Gastrocnemius medialis (tissue), 4 donors: ENCODE measurements around the gene PIK3C3. TPM values are rescaled to one million over a fixed set of nuclear protein-coding genes. Genes with fewer than 3 reads are reported as not detected.
A peak's percentile ranks its signal among the peaks of the same experiment; 100 is the strongest.

Experiments
- ATAC-seq, 2 donors: fragments of 150-250 bp; one replicate each; pipeline ENCODE4 v1.9.1; 2016
- DNase-seq, 2 donors: peaks; one replicate each; pipeline ENCODE4 v3.0.0-alpha.2; 2019
- H3K27ac ChIP-seq, 4 donors: fragments of 200-600 bp; sonication (generic); 1 replicate in 1 of 4; 2 replicates in 3 of 4; pipeline ENCODE4 v1.5.1; 2016 to 2018; ENCODE audit warnings: mild to moderate bottlenecking in 2 of 4, moderate library complexity in 1 of 4
- H3K27me3 ChIP-seq, 3 donors: fragments of 200-600 bp; sonication (generic) in 2 of 3; 1 replicate in 1 of 3; 2 replicates in 2 of 3; pipeline versions ENCODE4 v1.5.1 to v1.6.0; 2016 to 2019; ENCODE audit warnings: mild to moderate bottlenecking in 1 of 3, moderate library complexity in 1 of 3
- H3K36me3 ChIP-seq, 2 donors: fragments of 200-600 bp; sonication (generic) in 1 of 2; one replicate each; pipeline ENCODE4 v1.5.1; 2017 to 2018
- H3K4me1 ChIP-seq, 2 donors: fragments of 200-600 bp; sonication (generic) in 1 of 2; one replicate each; pipeline ENCODE4 v1.5.1; 2016 to 2017; ENCODE audit warnings: mild to moderate bottlenecking in 2 of 2
- H3K4me3 ChIP-seq, 4 donors: fragments of 200-600 bp; sonication (generic) in 3 of 4; 1 replicate in 1 of 4; 2 replicates in 3 of 4; pipeline ENCODE4 v1.5.1; 2016 to 2019; ENCODE audit warnings: mild to moderate bottlenecking in 2 of 4
- H3K9me3 ChIP-seq, 3 donors: fragments of 200-600 bp; sonication (generic) in 2 of 3; 1 replicate in 1 of 3; 2 replicates in 2 of 3; pipeline ENCODE4 v1.5.1; 2016 to 2019
- CTCF ChIP-seq, 5 experiments: fragments of 450-650 bp in 3 of 5; fragments of 200-600 bp in 2 of 5; sonication (generic) in 2 of 5; IDR thresholded peaks in 4 of 5; conservative IDR thresholded peaks in 1 of 5; 1 replicate in 4 of 5; 2 replicates in 1 of 5; pipeline ENCODE4 v1.5.1; 2016 to 2019; ENCODE audit warnings: antibody characterized with exemption in 5 of 5, mild to moderate bottlenecking in 3 of 5, moderate library complexity in 3 of 5
- POLR2A ChIP-seq, 2 donors: fragments of 450-650 bp; IDR thresholded peaks; one replicate each; pipeline ENCODE4 v1.6.1; 2017; ENCODE audit warnings: antibody characterized with exemption in 2 of 2, mild to moderate bottlenecking in 2 of 2, moderate library complexity in 2 of 2
- in situ Hi-C, 4 donors: fragments of 200-750 bp; cut with MboI; loops; one replicate each; pipeline versions ENCODE4 v1.15.0 to v1.8.0; 2017; ENCODE audit warnings: low sequenced_read_pairs in 4 of 4
- intact Hi-C: fragments of 100-400 bp; cut with DNase I; formaldehyde crosslinking; loops from one replicate; pipeline ENCODE4 v1.15.1; 2023; ENCODE audit warnings: low total_unique reads
- total RNA-seq, 4 donors: library from RNA; depleted of rRNA; stranded (reverse); fragments of >200 nt; gene quantifications; one replicate each; pipeline versions ENCODE4 v1.1.0 to v1.2.3, GENCODE V29; 2016

PIK3C3 gene
- total RNA-seq, 4 donors from 2014 or later, result 21.7 to 38.6 (median 29.6) TPM

- H3K4me3 ChIP-seq, result no peak overlapping the region
- ATAC-seq (no peak), DNase-seq (no peak)
- H3K27ac ChIP-seq, result no peak overlapping the region
- intact Hi-C loops (no loop called here), in situ Hi-C loops (no loop called here)
- peaks cover 0 to 32% of the 10 kb centered on the region in 2 donors for H3K36me3 ChIP-seq
- peak in 3 of 5 experiments; percentile 19 to 57 (median 45) for TF ChIP-seq CTCF (IDR thresholded peaks at IDR 0.05 in 4 of 5, conservative IDR thresholded peaks at IDR 0.05 in 1 of 5)
- no peak for TF ChIP-seq POLR2A (IDR thresholded peaks at IDR 0.05)
- H3K4me1 ChIP-seq, result no peaks in the 10 kb centered on the region
- no peaks in the 10 kb centered on the region for H3K9me3 ChIP-seq
- H3K27me3 ChIP-seq, result no peaks in the 10 kb centered on the region
Measured at GRCh38 chr18:42028247-42028832, 73.3 kb downstream of the PIK3C3 start.

GRCh38 chr18:42029092-42029491, 74.1 kb downstream of the PIK3C3 start:
- in situ Hi-C loops (no loop called here), intact Hi-C loops (no loop called here)
- DNase-seq (no peak), ATAC-seq (no peak)
- no peaks in the 10 kb centered on the region for H3K4me1 ChIP-seq
- peaks cover 0 to 39% of the 10 kb centered on the region in 2 donors for H3K36me3 ChIP-seq
- TF ChIP-seq POLR2A (IDR thresholded peaks at IDR 0.05) (no peak), CTCF (IDR thresholded peaks at IDR 0.05 in 4 of 5, conservative IDR thresholded peaks at IDR 0.05 in 1 of 5) (no peak)
- H3K9me3 ChIP-seq, result no peaks in the 10 kb centered on the region
- no peak overlapping the region for H3K4me3 ChIP-seq
- no peaks in the 10 kb centered on the region for H3K27me3 ChIP-seq
- H3K27ac ChIP-seq, result no peak overlapping the region

- no peaks in the 10 kb centered on the region for H3K9me3 ChIP-seq
- no peaks in the 10 kb centered on the region for H3K27me3 ChIP-seq
- DNase-seq, result no peak
- no peak overlapping the region for H3K27ac ChIP-seq
- H3K4me1 ChIP-seq, result no peaks in the 10 kb centered on the region
- TF ChIP-seq POLR2A (IDR thresholded peaks at IDR 0.05) (no peak), CTCF (IDR thresholded peaks at IDR 0.05 in 4 of 5, conservative IDR thresholded peaks at IDR 0.05 in 1 of 5) (no peak)
- no peak for ATAC-seq
- peaks cover 0 to 54% of the 10 kb centered on the region in 2 donors for H3K36me3 ChIP-seq
- H3K4me3 ChIP-seq, result no peak overlapping the region
- intact Hi-C loops (no loop called here), in situ Hi-C loops (no loop called here)
Measured at GRCh38 chr18:42030586-42031182, 75.7 kb downstream of the PIK3C3 start.

- H3K27me3 ChIP-seq, result no peaks in the 10 kb centered on the region
- H3K9me3 ChIP-seq, result no peaks in the 10 kb centered on the region
- intact Hi-C loops, result no loop called here
- H3K27ac ChIP-seq, result no peak overlapping the region
- H3K4me1 ChIP-seq, result no peaks in the 10 kb centered on the region
- peaks cover 0 to 67% of the 10 kb centered on the region in 2 donors for H3K36me3 ChIP-seq
- no peak for TF ChIP-seq CTCF (IDR thresholded peaks at IDR 0.05 in 4 of 5, conservative IDR thresholded peaks at IDR 0.05 in 1 of 5)
- no peak for TF ChIP-seq POLR2A (IDR thresholded peaks at IDR 0.05)
- in situ Hi-C loops, result no loop called here
- ATAC-seq (no peak), DNase-seq (no peak)
- no peak overlapping the region for H3K4me3 ChIP-seq
Measured at GRCh38 chr18:42032447-42032846, 77.4 kb downstream of the PIK3C3 start.
